DND-41 (cell line): Measurements from ENCODE around the gene HEYL.

ENCODE experiments used
- EZH2 ChIP-seq: IDR thresholded peaks from 3 replicates; pipeline ENCODE4 v1.6.1; 2012; ENCODE audit warnings: borderline replicate concordance, low read depth, mild to moderate bottlenecking, moderate library complexity, low read length, inconsistent platforms; ENCODE audit not compliant: severe bottlenecking
- TF ChIP-seq, protein P1 (sequence below): IDR thresholded peaks from 2 replicates; pipeline ENCODE4 v1.5.1; 2012; ENCODE audit warnings: borderline replicate concordance, low read length, moderate library complexity, mild to moderate bottlenecking; ENCODE audit not compliant: poor library complexity, severe bottlenecking; ENCODE audit errors: extremely low read depth

- TF ChIP-seq, protein P1, sequence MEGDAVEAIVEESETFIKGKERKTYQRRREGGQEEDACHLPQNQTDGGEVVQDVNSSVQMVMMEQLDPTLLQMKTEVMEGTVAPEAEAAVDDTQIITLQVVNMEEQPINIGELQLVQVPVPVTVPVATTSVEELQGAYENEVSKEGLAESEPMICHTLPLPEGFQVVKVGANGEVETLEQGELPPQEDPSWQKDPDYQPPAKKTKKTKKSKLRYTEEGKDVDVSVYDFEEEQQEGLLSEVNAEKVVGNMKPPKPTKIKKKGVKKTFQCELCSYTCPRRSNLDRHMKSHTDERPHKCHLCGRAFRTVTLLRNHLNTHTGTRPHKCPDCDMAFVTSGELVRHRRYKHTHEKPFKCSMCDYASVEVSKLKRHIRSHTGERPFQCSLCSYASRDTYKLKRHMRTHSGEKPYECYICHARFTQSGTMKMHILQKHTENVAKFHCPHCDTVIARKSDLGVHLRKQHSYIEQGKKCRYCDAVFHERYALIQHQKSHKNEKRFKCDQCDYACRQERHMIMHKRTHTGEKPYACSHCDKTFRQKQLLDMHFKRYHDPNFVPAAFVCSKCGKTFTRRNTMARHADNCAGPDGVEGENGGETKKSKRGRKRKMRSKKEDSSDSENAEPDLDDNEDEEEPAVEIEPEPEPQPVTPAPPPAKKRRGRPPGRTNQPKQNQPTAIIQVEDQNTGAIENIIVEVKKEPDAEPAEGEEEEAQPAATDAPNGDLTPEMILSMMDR: no peak
- no peak for TF ChIP-seq EZH2
Measured at GRCh38 chr1:39646232-39647081, 7.0 kb upstream of the HEYL start.
